K562 (cell line): ENCODE measurements around the gene DAO. TPM values are rescaled to one million over a fixed set of nuclear protein-coding genes. Genes with fewer than 3 reads are reported as not detected.

ENCODE experiments used
- ATAC-seq: fragments of 200-7000 bp; cut with Tn5 transposase; 3 replicates; pipeline ENCODE4 v1.9.1; 2020; ENCODE audit warnings: moderate library complexity
- BruUV-seq: library from RNA; stranded (reverse); fragments of 400-500 nt; replicated peaks from 2 replicates; lab custom pipeline; 2021; lab: Mats Ljungman, UMichigan
- CTCF ChIA-PET: fragments of 300-600 bp; formaldehyde crosslinking; extraction: SDS; loops from one replicate; lab custom pipeline; 2021; ENCODE audit warnings: low intra/inter-chr PET ratio; lab: Yijun Ruan, JAX
- POLR2A ChIA-PET: fragments of 300-600, 350-650 bp; sonication (Branson Sonifier 250); formaldehyde crosslinking; extraction: SDS; loops from one replicate; lab custom pipeline; 2021; ENCODE audit warnings: antibody characterized with exemption, inconsistent platforms; lab: Yijun Ruan, JAX
- DNase-seq, 4 experiments: peaks; one replicate each; pipeline versions ENCODE4 v3.0.0 to v3.0.0-alpha.2; 2011 to 2018; ENCODE audit warnings: low spot score in 3 of 4, mixed read lengths in 3 of 4; ENCODE audit errors: extremely low read depth in 1 of 4
- FAIRE-seq: peaks from 2 replicates; lab custom pipeline; 2011; peaks lifted over from hg19 to GRCh38; lab: Jason Lieb, UNC
- H2AFZ ChIP-seq: 2 replicates; pipeline ENCODE4 v1.6.0; 2011; ENCODE audit warnings: low read depth, low read length, control low read depth, inconsistent platforms
- H3K27ac ChIP-seq: fragments of 200-600 bp; 3 replicates; pipeline ENCODE4 v1.8.0; 2011; ENCODE audit warnings: low read depth, mild to moderate bottlenecking, control low read depth, inconsistent platforms, low read length, moderate library complexity, mixed read lengths; ENCODE audit errors: extremely low read depth
- H3K27me3 ChIP-seq, 2 experiments: fragments of 300-600 bp in 1 of 2; 2 replicates in 1 of 2; 3 replicates in 1 of 2; pipeline versions ENCODE4 v1.6.0 to v1.8.0; 2011; ENCODE audit warnings: inconsistent platforms in 2 of 2, low read length in 2 of 2, mild to moderate bottlenecking in 1 of 2, mixed read lengths in 1 of 2, moderate library complexity in 1 of 2; ENCODE audit not compliant: control insufficient read depth in 2 of 2, insufficient read depth in 2 of 2
- H3K36me3 ChIP-seq: fragments of 300-600 bp; 3 replicates; pipeline ENCODE4 v1.8.0; 2011; ENCODE audit warnings: mild to moderate bottlenecking, low read length, inconsistent platforms; ENCODE audit not compliant: control insufficient read depth, insufficient read depth
- H3K4me1 ChIP-seq, 2 experiments: fragments of 200-600 bp in 1 of 2; replicated peaks in 1 of 2; 2 replicates in 1 of 2; 3 replicates in 1 of 2; pipeline versions ENCODE4 v1.5.1 to v1.8.0; 2011; ENCODE audit warnings: inconsistent platforms in 2 of 2, low read length in 2 of 2, mild to moderate bottlenecking in 1 of 2, mixed read lengths in 1 of 2, moderate library complexity in 1 of 2; ENCODE audit not compliant: control insufficient read depth in 2 of 2, insufficient read depth in 2 of 2
- H3K4me2 ChIP-seq: 2 replicates; pipeline ENCODE4 v1.6.1; 2011; ENCODE audit warnings: low read length, control low read depth, inconsistent platforms, mixed read lengths; ENCODE audit not compliant: insufficient read depth
- H3K4me3 ChIP-seq: fragments of 200-600 bp; sonication (generic), shearing (Covaris generic); 2 replicates; pipeline ENCODE4 v1.5.1; 2016; ENCODE audit warnings: control low read depth, inconsistent platforms
- H3K79me2 ChIP-seq: fragments of 200-600 bp; 3 replicates; pipeline ENCODE4 v1.8.0; 2011; ENCODE audit warnings: low read length, inconsistent platforms; ENCODE audit not compliant: control insufficient read depth, insufficient read depth
- H3K9ac ChIP-seq, 2 experiments: 2 replicates each; pipeline versions ENCODE4 v1.6.0 to v1.6.1; 2011; ENCODE audit warnings: low read depth in 2 of 2, low read length in 2 of 2, control low read depth in 1 of 2, inconsistent platforms in 1 of 2, mild to moderate bottlenecking in 1 of 2, mixed read lengths in 1 of 2; ENCODE audit not compliant: insufficient read depth in 1 of 2
- H3K9me1 ChIP-seq: one replicate; pipeline ENCODE4 v1.6.0; 2011; ENCODE audit warnings: inconsistent platforms, mild to moderate bottlenecking, low read length, moderate library complexity; ENCODE audit not compliant: control insufficient read depth, insufficient read depth
- H3K9me3 ChIP-seq: replicated peaks from 2 replicates; pipeline ENCODE4 v1.5.1; 2011; ENCODE audit warnings: low read depth, low read length, inconsistent platforms; ENCODE audit not compliant: control insufficient read depth, insufficient read depth
- H4K20me1 ChIP-seq: replicated peaks from 2 replicates; pipeline ENCODE4 v1.6.1; 2011; ENCODE audit warnings: low read length, inconsistent platforms, mixed read lengths; ENCODE audit not compliant: control insufficient read depth, insufficient read depth
- CTCF ChIP-seq, 3 experiments: IDR thresholded peaks in 2 of 3; conservative IDR thresholded peaks in 1 of 3; 2 replicates each; pipeline ENCODE4 v1.5.1; 2011 to 2012; ENCODE audit warnings: low read length in 3 of 3, mild to moderate bottlenecking in 3 of 3, control low read depth in 2 of 3, improper control_type of control experiment in 1 of 3, inconsistent platforms in 1 of 3, low read depth in 1 of 3, mixed read lengths in 1 of 3, moderate library complexity in 1 of 3; ENCODE audit not compliant: insufficient read depth in 2 of 3
- HOMEZ ChIP-seq: fragments of 250-450 bp; sonication (Bioruptor Pico); IDR thresholded peaks from 2 replicates; pipeline ENCODE4 v1.4.0; 2020; ENCODE audit warnings: mild to moderate bottlenecking, moderate library complexity
- ZBTB33 ChIP-seq: sonication (generic); formaldehyde crosslinking; IDR thresholded peaks from 2 replicates; pipeline ENCODE4 v1.8.1; 2023; ENCODE audit warnings: mild to moderate bottlenecking, missing genetic modification reagents
- ZNF407 ChIP-seq: fragments of 450-650 bp; IDR thresholded peaks from 2 replicates; pipeline ENCODE4 v1.6.1; 2016; ENCODE audit warnings: low read depth
- WGBS: fragments of 100-300 bp; shearing (Covaris generic); methylation state at CpG from one replicate; pipeline ENCODE4 v1.1.6; 2016; ENCODE audit warnings: low coverage, mixed read lengths; ENCODE audit not compliant: insufficient coverage; ENCODE audit errors: missing lambda C conversion rate; 5-methylcytosine and 5-hydroxymethylcytosine counted together
- in situ Hi-C: fragments of 300-500 bp; cut with MboI; formaldehyde crosslinking; loops from 4 replicates; pipeline ENCODE4 v1.15.0; 2018; ENCODE audit warnings: inconsistent platforms, mixed read lengths
- intact Hi-C: fragments of 100-400 bp; cut with micrococcal nuclease; formaldehyde crosslinking; loops from 2 replicates; pipeline ENCODE4 v1.14.2; 2022
- polyA plus RNA-seq, 8 experiments: library from polyadenylated mRNA; depleted of rRNA in 4 of 8; stranded (reverse) in 5 of 8; unstranded in 3 of 8; fragments of >200 nt; fragmentation: Nextera tagmentation in 2 of 8; fragmentation: Illumina TruSeq in 1 of 8; extraction: Ambion mirVana in 2 of 8; extraction: Trizol in 1 of 8; gene quantifications; 2 replicates each; pipeline versions ENCODE4 v1.2.1 to v1.2.3, GENCODE V29; 2011 to 2014; ENCODE audit warnings: inconsistent platforms in 1 of 8, missing spikeins in 1 of 8
- total RNA-seq, 7 experiments: library from RNA; depleted of rRNA in 6 of 7; stranded (reverse); fragments of >200 nt in 6 of 7; fragmentation: Illumina TruSeq in 2 of 7; extraction: Trizol in 2 of 7; gene quantifications; 2 replicates each; pipeline versions ENCODE4 v1.2.1 to v1.2.3, GENCODE V29; 2011 to 2021; ENCODE audit warnings: low replicate concordance in 1 of 7

The DAO gene
- total and polyA plus RNA-seq, 9 of the 15 experiments (the other 6 are each of a cell fraction or from before 2014, with no cell fraction given), result not detected

- no peaks in the 10 kb centered on the region for H3K9me1 ChIP-seq
- no peak for FAIRE-seq
- no peak overlapping the region for H3K27ac ChIP-seq
- 0 out of 5 replicates have a peak, but pooled peaks cover 0 to 5% of the 10 kb centered on the region in 2 experiments for H3K4me1 ChIP-seq
- POLR2A ChIA-PET, result no interaction called here
- no peaks in the 10 kb centered on the region for H4K20me1 ChIP-seq
- no peaks in the 10 kb centered on the region for H3K79me2 ChIP-seq
- in situ Hi-C loops (no loop called here), intact Hi-C loops (no loop called here)
- ATAC-seq, result no peak
- CTCF ChIA-PET, result no interaction called here
- H3K27me3 ChIP-seq, result no peaks in the 10 kb centered on the region; a peak in 1 of 5 replicates
- no TSS peak for BruUV-seq
- no peak overlapping the region for H2AFZ ChIP-seq
- H3K9me3 ChIP-seq, result no peaks in the 10 kb centered on the region
- no peak overlapping the region for H3K4me3 ChIP-seq
- WGBS, result 84% methylated on average over 4 of the region's 4 CpGs
- no peak overlapping the region for H3K4me2 ChIP-seq
- no peaks in the 10 kb centered on the region for H3K36me3 ChIP-seq
- no peak overlapping the region for H3K9ac ChIP-seq
- no peak for DNase-seq
- TF ChIP-seq ZBTB33 (CRISPR knock-in tag), result 0 out of 2 replicates have a peak, but pooled peaks have one; percentile 19
- no peak for TF ChIP-seq ZNF407
- no peak for TF ChIP-seq CTCF (IDR thresholded peaks at IDR 0.05 in 2 of 3, conservative IDR thresholded peaks at IDR 0.05 in 1 of 3; ENCODE audit: insufficient read depth in 2 of 3, low read depth in 1 of 3, low read length in 3 of 3)
- TF ChIP-seq HOMEZ (CRISPR knock-in tag), result no peak
Measured at GRCh38 chr12:108865169-108865568, 14.7 kb upstream of the DAO start.
